Measurements from ENCODE around the gene MBL2. TPM values are rescaled to one million over a fixed set of nuclear protein-coding genes. Genes with fewer than 3 reads are reported as not detected.
A peak's percentile ranks its signal among the peaks of the same experiment; 100 is the strongest.

MBL2 gene
- total RNA-seq, 1 donor = under 0.01 TPM

GRCh38 chr10:52742731-52743130, 29.9 kb downstream of the MBL2 start:
- Histone ChIP-seq H2AFZ (ENCODE audit: low read length) (no peak overlapping the region), H3K4me1 (ENCODE audit: insufficient read depth, low read length) (no peaks in the 10 kb centered on the region), H3K36me3 (ENCODE audit: insufficient read depth, low read length) (no peaks in the 10 kb centered on the region), H3K9me3 (ENCODE audit: low read depth, low read length) (no peaks in the 10 kb centered on the region), H3K27me3 (ENCODE audit: insufficient read depth, low read length) (no peaks in the 10 kb centered on the region), H3K27ac (ENCODE audit: low read depth, low read length) (no peak overlapping the region), H4K20me1 (ENCODE audit: insufficient read depth, low read length) (no peaks in the 10 kb centered on the region), H3K4me2 (ENCODE audit: insufficient read depth, low read length) (no peak overlapping the region), H3K4me3 (ENCODE audit: insufficient read depth, low read length) (no peak overlapping the region), H3K79me2 (ENCODE audit: insufficient read depth, low read length) (no peaks in the 10 kb centered on the region)
- DNase-seq (ENCODE audit: insufficient read length, low spot score, missing footprints) = no peak
- TF ChIP-seq CTCF (IDR thresholded peaks at IDR 0.05; ENCODE audit: extremely low read depth, low read depth, low read length) = no peak

- Histone ChIP-seq H3K4me1 (ENCODE audit: insufficient read depth, low read length) (no peaks in the 10 kb centered on the region), H3K4me2 (ENCODE audit: insufficient read depth, low read length) (no peak overlapping the region), H3K79me2 (ENCODE audit: insufficient read depth, low read length) (no peaks in the 10 kb centered on the region), H2AFZ (ENCODE audit: low read length) (no peak overlapping the region), H3K27me3 (ENCODE audit: insufficient read depth, low read length) (no peaks in the 10 kb centered on the region), H3K4me3 (ENCODE audit: insufficient read depth, low read length) (no peak overlapping the region), H3K36me3 (ENCODE audit: insufficient read depth, low read length) (no peaks in the 10 kb centered on the region), H3K27ac (ENCODE audit: low read depth, low read length) (no peak overlapping the region), H3K9me3 (ENCODE audit: low read depth, low read length) (no peaks in the 10 kb centered on the region), H4K20me1 (ENCODE audit: insufficient read depth, low read length) (no peaks in the 10 kb centered on the region)
- TF ChIP-seq CTCF (IDR thresholded peaks at IDR 0.05; ENCODE audit: extremely low read depth, low read depth, low read length) = no peak
- no peak for DNase-seq (ENCODE audit: insufficient read length, low spot score, missing footprints)
Observed at GRCh38 chr10:52741851-52742250, 30.7 kb downstream of the MBL2 start.

- peak; percentile 88 for TF ChIP-seq CTCF (IDR thresholded peaks at IDR 0.05; ENCODE audit: extremely low read depth, low read depth, low read length)
- no peaks in the 10 kb centered on the region for H4K20me1 ChIP-seq (ENCODE audit: insufficient read depth, low read length)
- H3K9me3 ChIP-seq (ENCODE audit: low read depth, low read length) = no peaks in the 10 kb centered on the region
- no peaks in the 10 kb centered on the region for H3K36me3 ChIP-seq (ENCODE audit: insufficient read depth, low read length)
- H3K27me3 ChIP-seq (ENCODE audit: insufficient read depth, low read length) = no peaks in the 10 kb centered on the region
- no peak overlapping the region for H3K27ac ChIP-seq (ENCODE audit: low read depth, low read length)
- no peak overlapping the region for H3K4me3 ChIP-seq (ENCODE audit: insufficient read depth, low read length)
- H3K79me2 ChIP-seq (ENCODE audit: insufficient read depth, low read length) = no peaks in the 10 kb centered on the region
- no peak overlapping the region for H3K4me2 ChIP-seq (ENCODE audit: insufficient read depth, low read length)
- no peaks in the 10 kb centered on the region for H3K4me1 ChIP-seq (ENCODE audit: insufficient read depth, low read length)
- DNase-seq (ENCODE audit: insufficient read length, low spot score, missing footprints) = peak; percentile 55
- H2AFZ ChIP-seq (ENCODE audit: low read length) = no peak overlapping the region
Observed at GRCh38 chr10:52740913-52741675, 31.5 kb downstream of the MBL2 start.

- no peaks in the 10 kb centered on the region for H3K4me1 ChIP-seq (ENCODE audit: insufficient read depth, low read length)
- H3K27me3 ChIP-seq (ENCODE audit: insufficient read depth, low read length) = no peaks in the 10 kb centered on the region
- H3K9me3 ChIP-seq (ENCODE audit: low read depth, low read length) = no peaks in the 10 kb centered on the region
- no peak overlapping the region for H3K4me3 ChIP-seq (ENCODE audit: insufficient read depth, low read length)
- no peaks in the 10 kb centered on the region for H4K20me1 ChIP-seq (ENCODE audit: insufficient read depth, low read length)
- no peaks in the 10 kb centered on the region for H3K36me3 ChIP-seq (ENCODE audit: insufficient read depth, low read length)
- H3K79me2 ChIP-seq (ENCODE audit: insufficient read depth, low read length) = no peaks in the 10 kb centered on the region
- TF ChIP-seq CTCF (IDR thresholded peaks at IDR 0.05; ENCODE audit: extremely low read depth, low read depth, low read length) = no peak
- no peak overlapping the region for H3K27ac ChIP-seq (ENCODE audit: low read depth, low read length)
- DNase-seq (ENCODE audit: insufficient read length, low spot score, missing footprints) = no peak
- no peak overlapping the region for H2AFZ ChIP-seq (ENCODE audit: low read length)
- H3K4me2 ChIP-seq (ENCODE audit: insufficient read depth, low read length) = no peak overlapping the region
Observed at GRCh38 chr10:52740155-52740549, 32.4 kb downstream of the MBL2 start.
